NCI-H2081 treated with DMSO at 0.1 percent for 48 hours (cell line): ENCODE data around the gene KMT5B.

Experiments used
- DNase-seq: peaks from one replicate; lab custom pipeline; 2025; lab: John Stamatoyannopoulos, UW

KMT5B gene

GRCh38 chr11:68179847-68180246 is 33.2 kb downstream of the KMT5B start:
- no peak for DNase-seq

- DNase-seq: no peak
Observed at GRCh38 chr11:68177877-68178276, 35.2 kb downstream of the KMT5B start.

GRCh38 chr11:68173926-68174325 is 39.2 kb downstream of the KMT5B start:
- DNase-seq: no peak

- no peak for DNase-seq
Observed at GRCh38 chr11:68169442-68169841, 43.7 kb downstream of the KMT5B start.

- DNase-seq: no peak
Observed at GRCh38 chr11:68168694-68169093, 44.4 kb downstream of the KMT5B start.

GRCh38 chr11:68167474-68167873 is 45.6 kb downstream of the KMT5B start:
- no peak for DNase-seq

- DNase-seq: no peak
Observed at GRCh38 chr11:68166969-68167368, 46.1 kb downstream of the KMT5B start.

- DNase-seq: no peak
Observed at GRCh38 chr11:68165601-68166000, 47.5 kb downstream of the KMT5B start.

GRCh38 chr11:68164437-68164836 is 48.7 kb downstream of the KMT5B start:
- DNase-seq: no peak

GRCh38 chr11:68163691-68164090 is 49.4 kb downstream of the KMT5B start:
- DNase-seq: no peak

- DNase-seq: no peak
Observed at GRCh38 chr11:68160100-68160695, 52.9 kb downstream of the KMT5B start.

GRCh38 chr11:68159665-68160064 is 53.4 kb downstream of the KMT5B start:
- DNase-seq: no peak

GRCh38 chr11:68159161-68159560 is 53.9 kb downstream of the KMT5B start:
- no peak for DNase-seq

- DNase-seq: no peak
Observed at GRCh38 chr11:68158580-68158979, 54.5 kb downstream of the KMT5B start.

- DNase-seq: no peak
Observed at GRCh38 chr11:68153742-68154141, 59.4 kb downstream of the KMT5B start.

GRCh38 chr11:68150037-68150436 is 63.1 kb downstream of the KMT5B start:
- DNase-seq: no peak

- peak; percentile 14 for DNase-seq
Observed at GRCh38 chr11:68149417-68149816, 63.7 kb downstream of the KMT5B start.

GRCh38 chr11:68148879-68149278 is 64.2 kb downstream of the KMT5B start:
- DNase-seq: no peak

- DNase-seq: no peak
Observed at GRCh38 chr11:68148071-68148805, 64.9 kb downstream of the KMT5B start.

- DNase-seq: peak; percentile 39
Observed at GRCh38 chr11:68146704-68147474, 66.2 kb downstream of the KMT5B start.

GRCh38 chr11:68146010-68146540 is 67.0 kb downstream of the KMT5B start:
- no peak for DNase-seq

GRCh38 chr11:68145120-68145866 is 67.8 kb downstream of the KMT5B start:
- DNase-seq: no peak
